Retinal pigment epithelial cell (primary cell): Measurements from ENCODE around the gene MAP4K4.

Source experiments
- DNase-seq: peaks from one replicate; pipeline ENCODE4 v3.0.0-alpha.2; 2010; ENCODE audit warnings: low read depth
- H3K4me3 ChIP-seq: 2 replicates; pipeline ENCODE4 v1.5.1; 2011; ENCODE audit warnings: mild to moderate bottlenecking, low read length, control low read depth, moderate library complexity
- CTCF ChIP-seq: conservative IDR thresholded peaks from 2 replicates; pipeline ENCODE4 v1.5.1; 2011; ENCODE audit warnings: low read depth, low read length, control low read depth, inconsistent platforms

The MAP4K4 gene

GRCh38 chr2:101751276-101751815 lies 53.8 kb downstream of the MAP4K4 start:
- no peak for DNase-seq
- H3K4me3 ChIP-seq, result no peak overlapping the region
- TF ChIP-seq CTCF, result no peak

DNA sequence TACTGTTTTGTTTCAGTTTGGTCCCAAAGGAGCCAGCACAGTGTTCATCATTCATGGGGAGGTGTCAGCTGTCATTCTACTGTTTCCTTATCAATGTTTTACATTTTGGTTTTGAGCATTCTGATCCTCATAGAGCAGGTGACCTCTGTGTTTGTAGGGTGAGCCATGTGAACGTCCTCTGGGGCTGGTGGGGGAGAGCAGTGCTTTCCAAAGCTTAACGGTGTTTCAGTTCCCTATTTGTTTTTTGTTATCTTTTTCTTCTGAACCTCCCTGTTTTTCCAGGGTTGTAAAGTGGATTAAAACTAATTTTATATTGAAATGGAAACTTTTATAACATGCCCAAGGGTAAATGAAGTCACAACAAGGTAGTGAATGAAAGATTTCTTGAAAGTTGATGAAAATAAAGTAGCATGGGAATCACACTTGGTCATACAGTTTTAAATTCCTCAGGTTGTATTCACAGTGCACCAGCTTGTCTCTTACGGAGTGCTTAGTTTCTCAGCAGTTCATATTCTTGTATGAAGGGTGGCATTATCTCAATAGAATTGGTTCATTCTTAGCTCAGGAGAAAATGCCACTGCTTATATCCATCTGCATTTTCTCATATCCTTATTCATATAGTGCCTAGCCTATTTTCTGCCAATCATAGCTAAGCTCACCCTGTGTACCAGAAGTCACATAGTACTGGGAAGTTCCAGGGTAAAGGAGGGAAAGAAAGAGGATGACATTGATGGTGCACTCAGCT lies 54.5 kb downstream of the MAP4K4 start:
- TF ChIP-seq CTCF, result no peak
- no peak overlapping the region for H3K4me3 ChIP-seq
- no peak for DNase-seq

DNA sequence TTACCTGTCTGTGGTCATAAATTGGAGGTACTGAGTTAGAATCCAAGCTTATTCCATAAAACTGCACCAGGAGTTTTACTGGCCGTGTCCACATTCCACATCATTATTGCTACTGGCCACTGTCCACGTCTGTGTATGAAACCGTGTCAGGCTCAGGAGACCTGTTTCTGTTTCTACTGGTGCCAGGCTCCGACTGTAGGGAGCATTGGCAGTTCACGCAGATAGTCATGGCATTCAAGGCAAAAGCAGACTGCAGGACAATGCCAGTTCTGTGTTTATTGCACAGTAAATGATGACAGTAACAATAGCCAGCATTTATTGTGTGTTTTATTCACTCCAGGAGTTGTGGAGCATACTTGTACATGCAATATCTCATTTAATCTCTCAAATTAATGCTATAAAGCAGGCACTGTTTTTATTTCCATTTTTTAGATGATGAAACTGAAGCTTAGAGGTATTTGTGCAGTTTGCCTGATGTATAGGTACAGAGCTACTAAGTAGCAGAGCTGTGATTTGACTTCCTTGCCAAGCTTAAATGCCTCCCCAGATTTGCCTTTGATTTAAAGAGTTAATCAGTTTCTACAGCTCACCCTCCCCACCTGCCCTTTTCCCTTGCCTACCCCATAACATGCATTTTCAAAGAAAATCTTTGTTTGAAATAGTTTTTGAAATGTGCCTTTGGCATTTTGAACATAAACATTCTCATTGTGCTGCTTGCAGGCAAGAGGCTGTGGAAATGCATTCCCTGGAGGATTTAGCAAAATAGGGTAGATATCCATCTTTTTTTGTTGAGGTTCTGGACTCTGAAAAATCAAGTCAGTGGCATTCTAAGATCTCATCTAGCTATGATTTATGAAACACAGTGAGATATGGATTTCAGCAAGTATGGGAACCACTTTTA lies 55.5 kb downstream of the MAP4K4 start:
- TF ChIP-seq CTCF, result no peak
- no peak overlapping the region for H3K4me3 ChIP-seq
- DNase-seq, result peak; percentile 81

DNA sequence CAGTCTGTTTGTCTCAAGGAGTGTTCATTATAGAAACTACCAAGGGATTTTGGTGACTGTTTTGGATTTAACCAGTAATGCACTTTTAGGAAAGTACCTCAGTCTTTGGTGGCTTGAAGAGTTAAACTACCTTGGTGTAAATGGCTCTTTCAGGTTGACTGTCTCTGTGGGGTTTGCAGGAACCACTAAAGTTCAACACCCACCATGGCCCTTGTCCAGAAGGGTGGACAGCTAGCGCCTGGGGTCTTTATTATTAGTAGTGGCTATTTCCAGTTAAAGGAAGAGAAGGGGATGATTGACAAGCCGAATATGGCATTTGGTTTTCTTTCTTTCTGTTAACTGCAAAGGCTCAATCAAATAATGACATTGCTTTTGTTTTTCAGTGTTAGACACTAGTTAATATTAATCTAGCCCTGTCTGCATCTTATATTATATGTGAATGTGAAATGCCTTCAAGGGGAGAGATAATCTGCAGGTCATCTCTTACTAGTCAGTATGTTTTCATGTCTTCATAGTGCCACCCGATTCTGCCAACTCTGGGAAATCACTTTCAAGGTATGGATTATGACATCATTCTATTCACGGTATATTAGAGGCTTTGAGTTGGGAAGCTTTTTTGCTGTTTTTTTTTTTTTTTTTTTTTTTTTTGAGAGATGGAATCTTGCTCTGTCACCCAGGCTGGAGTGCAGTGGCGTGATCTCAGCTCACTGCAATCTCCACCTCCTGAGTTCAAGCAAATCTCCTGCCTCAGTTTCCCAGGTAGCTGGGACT lies 56.4 kb downstream of the MAP4K4 start:
- H3K4me3 ChIP-seq, result no peak overlapping the region
- DNase-seq, result no peak
- no peak for TF ChIP-seq CTCF

DNA sequence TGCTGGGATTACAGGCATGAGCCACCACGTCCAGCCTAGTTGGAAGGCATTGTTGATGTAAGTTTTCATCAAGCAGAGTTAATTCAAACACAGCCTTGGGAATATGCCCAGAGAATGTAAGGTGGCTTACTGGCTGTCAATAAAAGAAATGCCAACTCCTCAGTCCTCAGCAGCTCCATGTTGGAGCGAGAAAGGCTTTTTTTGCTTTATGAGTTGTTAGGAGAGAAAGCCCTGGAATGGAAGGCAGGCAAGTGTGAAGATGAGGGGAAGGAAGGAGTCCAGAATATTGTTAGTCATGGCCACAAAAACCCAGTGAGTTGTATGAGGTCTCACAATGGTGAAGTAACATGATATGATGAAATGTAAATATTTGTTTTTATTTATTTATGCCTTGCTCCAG lies 57.1 kb downstream of the MAP4K4 start:
- no peak for DNase-seq
- no peak overlapping the region for H3K4me3 ChIP-seq
- no peak for TF ChIP-seq CTCF

DNA sequence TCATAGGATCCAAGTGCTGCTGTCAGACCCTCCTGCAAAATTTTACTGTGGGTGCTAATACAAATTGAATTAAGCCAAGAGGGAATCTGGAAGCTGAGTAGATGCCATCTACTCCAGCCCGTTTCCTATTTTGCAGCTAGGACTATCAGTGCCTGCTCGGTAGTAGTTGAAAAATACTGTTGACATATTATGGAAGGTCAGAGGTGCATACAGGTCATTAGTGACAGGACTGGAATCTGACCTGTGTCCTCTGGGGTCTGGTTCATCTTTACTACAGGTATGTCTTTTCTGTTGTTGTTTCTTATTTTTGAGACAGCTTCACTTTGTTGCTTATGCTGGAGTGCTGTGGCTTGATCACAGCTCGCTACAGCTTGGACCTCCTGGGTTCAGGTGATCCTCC lies 58.8 kb downstream of the MAP4K4 start:
- H3K4me3 ChIP-seq, result no peak overlapping the region
- DNase-seq, result no peak
- TF ChIP-seq CTCF, result no peak
